ENCODE measurements around the gene FIS1. TPM values are rescaled to one million over a fixed set of nuclear protein-coding genes. Genes with fewer than 3 reads are reported as not detected.

Gene FIS1
- total RNA-seq, 6 donors from 2014 or later = 167 to 276 (median 221) TPM

GRCh38 chr7:101223528-101223927, 21.4 kb downstream of the FIS1 start:
- Histone ChIP-seq H3K4me3 (no peak overlapping the region), H3K4me1 (peaks cover 16 to 22% (median 19%) of the 10 kb centered on the region in 4 donors), H3K36me3 (peaks cover 12 to 60% (median 50%) of the 10 kb centered on the region in 4 donors), H3K9me3 (no peaks in the 10 kb centered on the region), H3K27me3 (no peaks in the 10 kb centered on the region), H3K27ac (no peak overlapping the region)
- WGBS, 2 donors = 94% methylated on average over 12 to 15 of the region's 15 CpGs
- TF ChIP-seq POLR2A (IDR thresholded peaks at IDR 0.05) = no peak
- no peak for TF ChIP-seq POLR2AphosphoS5 (IDR thresholded peaks at IDR 0.05)
- TF ChIP-seq CTCF (IDR thresholded peaks at IDR 0.05) = no peak
- no peak for TF ChIP-seq EP300 (IDR thresholded peaks at IDR 0.05)
- DNase-seq = peak in 1 of 2 donors; percentile 78
- ATAC-seq (ENCODE audit: low FRiP score in 2 of 2) = peak in 1 of 2 donors; percentile 7

GRCh38 chr7:101222275-101222830, 22.5 kb downstream of the FIS1 start:
- Histone ChIP-seq H3K27ac (no peak overlapping the region), H3K4me3 (no peak overlapping the region), H3K27me3 (no peaks in the 10 kb centered on the region), H3K4me1 (peaks cover 18 to 27% (median 19%) of the 10 kb centered on the region in 4 donors), H3K9me3 (no peaks in the 10 kb centered on the region), H3K36me3 (peaks cover 12 to 51% (median 45%) of the 10 kb centered on the region in 4 donors)
- DNase-seq = peak in 1 of 2 donors; percentile 79
- ATAC-seq (ENCODE audit: low FRiP score in 2 of 2) = no peak
- TF ChIP-seq CTCF (IDR thresholded peaks at IDR 0.05) = no peak
- TF ChIP-seq EP300 (IDR thresholded peaks at IDR 0.05) = no peak
- no peak for TF ChIP-seq POLR2A (IDR thresholded peaks at IDR 0.05)
- TF ChIP-seq POLR2AphosphoS5 (IDR thresholded peaks at IDR 0.05) = no peak
- 94 to 95% methylated on average over 14 to 25 of the region's 27 CpGs for WGBS, 2 donors

- Histone ChIP-seq H3K9me3 (no peaks in the 10 kb centered on the region), H3K4me3 (no peak overlapping the region), H3K27ac (no peak overlapping the region), H3K4me1 (peaks cover 28 to 42% (median 31%) of the 10 kb centered on the region in 4 donors), H3K36me3 (peaks cover 10 to 34% (median 27%) of the 10 kb centered on the region in 4 donors), H3K27me3 (no peaks in the 10 kb centered on the region)
- WGBS, 2 donors = 85 to 91% methylated on average over 5 of the region's 5 CpGs
- ATAC-seq (ENCODE audit: low FRiP score in 2 of 2) (no peak), DNase-seq (no peak)
- TF ChIP-seq POLR2A (IDR thresholded peaks at IDR 0.05) (no peak), POLR2AphosphoS5 (IDR thresholded peaks at IDR 0.05) (no peak)
Observed at GRCh38 chr7:101220295-101220694, 24.6 kb downstream of the FIS1 start.

GRCh38 chr7:101218236-101219125, 26.4 kb downstream of the FIS1 start:
- Histone ChIP-seq H3K9me3 (no peaks in the 10 kb centered on the region), H3K27ac (peak overlapping the region; percentile 84 to 95 (median 91)), H3K27me3 (no peaks in the 10 kb centered on the region), H3K4me1 (peaks cover 28 to 42% (median 31%) of the 10 kb centered on the region in 4 donors), H3K4me3 (peak overlapping the region; percentile 81 to 87 (median 84)), H3K36me3 (peaks cover 2 to 33% (median 23%) of the 10 kb centered on the region in 4 donors)
- no peak for DNase-seq
- peak in 1 of 2 donors; percentile 0 for ATAC-seq (ENCODE audit: low FRiP score in 2 of 2)
- TF ChIP-seq POLR2A (IDR thresholded peaks at IDR 0.05) (no peak), CTCF (IDR thresholded peaks at IDR 0.05) (no peak), POLR2AphosphoS5 (IDR thresholded peaks at IDR 0.05) (no peak), EP300 (IDR thresholded peaks at IDR 0.05) (no peak)
- WGBS, 2 donors = 8 to 13% methylated on average over 25 to 26 of the region's 26 CpGs
